ENCODE data around the gene ACVR1. TPM values are rescaled to one million over a fixed set of nuclear protein-coding genes. Genes with fewer than 3 reads are reported as not detected.
A peak's percentile ranks its signal among the peaks of the same experiment; 100 is the strongest.

Gene ACVR1
- total and polyA plus RNA-seq, 8 donors = 27.3 to 37.7 (median 31.8) TPM

DNA sequence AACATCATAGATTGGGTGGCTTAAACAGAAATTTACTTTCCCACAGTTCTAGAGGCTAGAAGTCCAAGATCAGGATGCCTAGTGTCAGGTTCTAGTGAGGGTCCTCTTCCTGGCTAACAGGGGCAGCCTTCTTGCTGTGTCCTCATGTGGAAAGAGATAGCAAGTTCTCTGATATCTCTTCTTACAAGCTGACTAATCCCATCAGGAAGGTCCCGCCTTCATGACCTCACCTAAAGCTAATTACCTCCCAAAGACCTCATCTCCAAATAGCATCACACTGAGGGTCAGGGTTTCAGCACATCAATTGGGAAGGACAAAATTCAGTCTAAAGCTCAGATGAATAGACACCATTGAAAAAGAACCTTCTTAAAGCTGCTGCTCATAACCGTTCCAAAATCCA, 22.9 kb downstream of the ACVR1 start:
- H3K36me3 ChIP-seq = no peaks in the 10 kb centered on the region
- peaks cover 0 to 2% of the 10 kb centered on the region in 2 donors for H3K9me3 ChIP-seq
- DNase-seq (no peak), ATAC-seq (no peak)
- H3K27ac ChIP-seq = no peak overlapping the region
- no peak overlapping the region for H3K4me3 ChIP-seq
- H3K27me3 ChIP-seq = no peaks in the 10 kb centered on the region
- intact Hi-C loops (cut with DNase I) = no loop called here
- TF ChIP-seq CTCF (IDR thresholded peaks at IDR 0.05) = no peak
- H3K4me1 ChIP-seq = peaks cover 0 to 15% of the 10 kb centered on the region in 2 donors

DNA sequence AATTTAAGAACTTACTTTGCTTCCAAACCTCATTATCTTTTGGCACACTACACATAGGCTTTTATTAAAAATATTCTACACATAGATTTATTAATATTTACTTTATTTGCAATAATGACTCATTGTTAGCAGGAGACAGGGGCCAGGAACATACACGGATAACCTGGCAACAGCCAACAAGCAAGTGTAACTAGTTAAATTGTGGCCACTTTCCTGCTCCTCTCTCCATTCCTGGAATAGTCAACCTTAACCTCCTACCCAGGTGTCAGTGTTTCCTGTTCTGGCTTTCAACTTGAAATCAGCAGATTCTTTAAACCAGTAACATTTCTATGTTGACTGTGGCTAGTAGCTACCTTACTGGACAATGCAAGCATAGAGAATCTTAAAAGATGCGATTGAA, 26.5 kb downstream of the ACVR1 start:
- TF ChIP-seq CTCF (IDR thresholded peaks at IDR 0.05) = no peak
- Histone ChIP-seq H3K27me3 (no peaks in the 10 kb centered on the region), H3K36me3 (no peaks in the 10 kb centered on the region), H3K9me3 (peaks cover 0 to 3% of the 10 kb centered on the region in 2 donors), H3K27ac (no peak overlapping the region), H3K4me3 (no peak overlapping the region), H3K4me1 (no peaks in the 10 kb centered on the region)
- DNase-seq = no peak
- intact Hi-C loops (cut with DNase I) = no loop called here
- peak; percentile 65 for ATAC-seq

DNA sequence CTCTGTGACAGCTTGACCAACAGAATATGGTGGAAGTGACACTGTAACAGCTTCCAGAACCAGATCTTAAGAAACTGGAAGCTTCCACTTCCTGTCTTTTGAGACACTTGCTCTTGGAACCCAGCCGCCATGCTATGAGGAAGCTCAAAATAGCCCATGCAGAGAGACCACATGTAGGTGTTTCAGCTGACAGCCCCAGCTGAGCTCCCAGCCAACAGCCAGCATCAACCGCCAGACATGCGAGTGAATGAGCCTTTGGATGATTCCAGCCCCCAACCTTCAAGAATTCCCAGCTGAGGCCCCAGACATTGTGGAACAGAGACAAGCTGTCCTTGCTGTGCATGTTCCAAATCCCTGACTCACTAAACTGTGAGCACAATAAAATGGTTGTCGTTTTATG, 27.9 kb downstream of the ACVR1 start:
- Histone ChIP-seq H3K36me3 (no peaks in the 10 kb centered on the region), H3K27ac (no peak overlapping the region), H3K9me3 (peaks cover 0 to 3% of the 10 kb centered on the region in 2 donors), H3K27me3 (no peaks in the 10 kb centered on the region), H3K4me3 (no peak overlapping the region), H3K4me1 (peaks cover 0 to 7% of the 10 kb centered on the region in 2 donors)
- DNase-seq (no peak), ATAC-seq (no peak)
- no peak for TF ChIP-seq CTCF (IDR thresholded peaks at IDR 0.05)
- intact Hi-C loops (cut with DNase I) = no loop called here

GRCh38 chr2:157845081-157845480, 31.0 kb downstream of the ACVR1 start:
- Histone ChIP-seq H3K27ac (no peak overlapping the region), H3K9me3 (peaks cover 0 to 3% of the 10 kb centered on the region in 2 donors), H3K4me3 (no peak overlapping the region), H3K27me3 (no peaks in the 10 kb centered on the region), H3K36me3 (no peaks in the 10 kb centered on the region), H3K4me1 (peaks cover 11 to 21% of the 10 kb centered on the region in 2 donors)
- TF ChIP-seq CTCF (IDR thresholded peaks at IDR 0.05) = no peak
- DNase-seq = no peak
- no peak for ATAC-seq
- intact Hi-C loops (cut with DNase I) = no loop called here

DNA sequence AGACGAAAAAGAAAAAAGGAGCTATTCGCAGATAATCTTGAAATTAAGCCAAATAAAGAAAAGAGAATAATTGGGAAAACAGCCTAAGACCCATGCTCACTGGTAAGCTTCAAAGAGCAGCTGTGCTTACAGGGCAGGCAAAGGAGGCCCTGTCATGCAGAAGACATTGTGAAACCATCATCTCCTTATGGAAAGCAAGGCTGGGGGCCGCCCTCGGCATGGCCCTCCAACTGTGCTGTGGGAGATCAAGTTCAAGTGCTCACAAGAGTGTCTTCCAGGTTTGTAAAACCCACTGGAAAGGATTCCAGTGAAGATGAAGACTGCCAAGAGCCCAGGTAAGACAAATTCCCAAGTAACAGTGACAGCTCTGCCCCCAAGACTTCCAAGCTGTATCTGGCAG, 32.2 kb downstream of the ACVR1 start:
- no peak overlapping the region for H3K4me3 ChIP-seq
- no peaks in the 10 kb centered on the region for H3K36me3 ChIP-seq
- H3K27me3 ChIP-seq = no peaks in the 10 kb centered on the region
- DNase-seq (no peak), ATAC-seq (no peak)
- H3K9me3 ChIP-seq = peaks cover 0 to 3% of the 10 kb centered on the region in 2 donors
- no peak overlapping the region for H3K27ac ChIP-seq
- intact Hi-C loops (cut with DNase I) = no loop called here
- peaks cover 20 to 33% of the 10 kb centered on the region in 2 donors for H3K4me1 ChIP-seq
- TF ChIP-seq CTCF (IDR thresholded peaks at IDR 0.05) = no peak
